Measurements from ENCODE around the gene SEPSECS.

The SEPSECS gene

GRCh38 chr4:25113915-25114904 lies 46.0 kb downstream of the SEPSECS start:
- no peaks in the 10 kb centered on the region for H3K27me3 ChIP-seq (ENCODE audit: control insufficient read depth, insufficient read depth, low read length)
- H3K4me1 ChIP-seq (ENCODE audit: control insufficient read depth, insufficient read depth, low read length): peaks cover 7% of the 10 kb centered on the region
- H3K27ac ChIP-seq (ENCODE audit: low read depth, low read length): no peak overlapping the region
- no peaks in the 10 kb centered on the region for H3K36me3 ChIP-seq (ENCODE audit: control insufficient read depth, insufficient read depth, low read length)
- H3K9ac ChIP-seq (ENCODE audit: low read length): no peak overlapping the region
- H3K4me3 ChIP-seq (ENCODE audit: low read length): no peak overlapping the region

- H3K36me3 ChIP-seq (ENCODE audit: control insufficient read depth, insufficient read depth, low read length): no peaks in the 10 kb centered on the region
- H3K4me3 ChIP-seq (ENCODE audit: low read length): no peak overlapping the region
- H3K27ac ChIP-seq (ENCODE audit: low read depth, low read length): peak overlapping the region; percentile 10
- H3K9ac ChIP-seq (ENCODE audit: low read length): no peak overlapping the region
- no peaks in the 10 kb centered on the region for H3K27me3 ChIP-seq (ENCODE audit: control insufficient read depth, insufficient read depth, low read length)
- peaks cover 7% of the 10 kb centered on the region for H3K4me1 ChIP-seq (ENCODE audit: control insufficient read depth, insufficient read depth, low read length)
Observed at GRCh38 chr4:25112995-25113380, 47.3 kb downstream of the SEPSECS start.

- H3K27me3 ChIP-seq (ENCODE audit: control insufficient read depth, insufficient read depth, low read length): no peaks in the 10 kb centered on the region
- no peak overlapping the region for H3K4me3 ChIP-seq (ENCODE audit: low read length)
- peaks cover 7% of the 10 kb centered on the region for H3K4me1 ChIP-seq (ENCODE audit: control insufficient read depth, insufficient read depth, low read length)
- H3K36me3 ChIP-seq (ENCODE audit: control insufficient read depth, insufficient read depth, low read length): no peaks in the 10 kb centered on the region
- H3K9ac ChIP-seq (ENCODE audit: low read length): no peak overlapping the region
- peak overlapping the region; percentile 10 for H3K27ac ChIP-seq (ENCODE audit: low read depth, low read length)
Observed at GRCh38 chr4:25112366-25112994, 47.8 kb downstream of the SEPSECS start.

GRCh38 chr4:25111648-25112196 lies 48.5 kb downstream of the SEPSECS start:
- no peaks in the 10 kb centered on the region for H3K36me3 ChIP-seq (ENCODE audit: control insufficient read depth, insufficient read depth, low read length)
- H3K4me3 ChIP-seq (ENCODE audit: low read length): no peak overlapping the region
- no peaks in the 10 kb centered on the region for H3K27me3 ChIP-seq (ENCODE audit: control insufficient read depth, insufficient read depth, low read length)
- H3K27ac ChIP-seq (ENCODE audit: low read depth, low read length): no peak overlapping the region
- no peak overlapping the region for H3K9ac ChIP-seq (ENCODE audit: low read length)
- H3K4me1 ChIP-seq (ENCODE audit: control insufficient read depth, insufficient read depth, low read length): peaks cover 7% of the 10 kb centered on the region

GRCh38 chr4:25110527-25111329 lies 49.5 kb downstream of the SEPSECS start:
- Histone ChIP-seq H3K4me3 (ENCODE audit: low read length) (no peak overlapping the region), H3K27ac (ENCODE audit: low read depth, low read length) (no peak overlapping the region), H3K27me3 (ENCODE audit: control insufficient read depth, insufficient read depth, low read length) (no peaks in the 10 kb centered on the region), H3K4me1 (ENCODE audit: control insufficient read depth, insufficient read depth, low read length) (peaks cover 7% of the 10 kb centered on the region), H3K9ac (ENCODE audit: low read length) (no peak overlapping the region), H3K36me3 (ENCODE audit: control insufficient read depth, insufficient read depth, low read length) (no peaks in the 10 kb centered on the region)

- no peak overlapping the region for H3K4me3 ChIP-seq (ENCODE audit: low read length)
- no peaks in the 10 kb centered on the region for H3K36me3 ChIP-seq (ENCODE audit: control insufficient read depth, insufficient read depth, low read length)
- no peaks in the 10 kb centered on the region for H3K27me3 ChIP-seq (ENCODE audit: control insufficient read depth, insufficient read depth, low read length)
- peaks cover 7% of the 10 kb centered on the region for H3K4me1 ChIP-seq (ENCODE audit: control insufficient read depth, insufficient read depth, low read length)
- no peak overlapping the region for H3K9ac ChIP-seq (ENCODE audit: low read length)
- H3K27ac ChIP-seq (ENCODE audit: low read depth, low read length): no peak overlapping the region
Observed at GRCh38 chr4:25109511-25109910, 50.7 kb downstream of the SEPSECS start.

- Histone ChIP-seq H3K36me3 (ENCODE audit: control insufficient read depth, insufficient read depth, low read length) (no peaks in the 10 kb centered on the region), H3K27me3 (ENCODE audit: control insufficient read depth, insufficient read depth, low read length) (no peaks in the 10 kb centered on the region), H3K4me3 (ENCODE audit: low read length) (no peak overlapping the region), H3K4me1 (ENCODE audit: control insufficient read depth, insufficient read depth, low read length) (peaks cover 4% of the 10 kb centered on the region), H3K27ac (ENCODE audit: low read depth, low read length) (no peak overlapping the region), H3K9ac (ENCODE audit: low read length) (no peak overlapping the region)
Observed at GRCh38 chr4:25108556-25108955, 51.7 kb downstream of the SEPSECS start.

- no peaks in the 10 kb centered on the region for H3K36me3 ChIP-seq (ENCODE audit: control insufficient read depth, insufficient read depth, low read length)
- no peak overlapping the region for H3K27ac ChIP-seq (ENCODE audit: low read depth, low read length)
Observed at GRCh38 chr4:25107827-25108516, 52.3 kb downstream of the SEPSECS start.

GRCh38 chr4:25106363-25107151 lies 53.7 kb downstream of the SEPSECS start:
- no peak overlapping the region for H3K4me3 ChIP-seq (ENCODE audit: low read length)
- peaks cover 7% of the 10 kb centered on the region for H3K4me1 ChIP-seq (ENCODE audit: control insufficient read depth, insufficient read depth, low read length)
- H3K27ac ChIP-seq (ENCODE audit: low read depth, low read length): no peak overlapping the region
- no peaks in the 10 kb centered on the region for H3K27me3 ChIP-seq (ENCODE audit: control insufficient read depth, insufficient read depth, low read length)
- no peaks in the 10 kb centered on the region for H3K36me3 ChIP-seq (ENCODE audit: control insufficient read depth, insufficient read depth, low read length)
- H3K9ac ChIP-seq (ENCODE audit: low read length): no peak overlapping the region

More at GRCh38 chr4:25107827-25108516, 52.3 kb downstream of the SEPSECS start:
- peaks cover 9% of the 10 kb centered on the region for H3K4me1 ChIP-seq (ENCODE audit: control insufficient read depth, insufficient read depth, low read length)
- H3K27me3 ChIP-seq (ENCODE audit: control insufficient read depth, insufficient read depth, low read length): no peaks in the 10 kb centered on the region
- H3K4me3 ChIP-seq (ENCODE audit: low read length): no peak overlapping the region
- no peak overlapping the region for H3K9ac ChIP-seq (ENCODE audit: low read length)

- Histone ChIP-seq H3K27me3 (ENCODE audit: control insufficient read depth, insufficient read depth, low read length) (no peaks in the 10 kb centered on the region), H3K36me3 (ENCODE audit: control insufficient read depth, insufficient read depth, low read length) (no peaks in the 10 kb centered on the region), H3K4me1 (ENCODE audit: control insufficient read depth, insufficient read depth, low read length) (peaks cover 7% of the 10 kb centered on the region), H3K4me3 (ENCODE audit: low read length) (no peak overlapping the region), H3K9ac (ENCODE audit: low read length) (no peak overlapping the region), H3K27ac (ENCODE audit: low read depth, low read length) (no peak overlapping the region)
Observed at GRCh38 chr4:25104591-25104990, 55.7 kb downstream of the SEPSECS start.

GRCh38 chr4:25103418-25103817 lies 56.8 kb downstream of the SEPSECS start:
- H3K27me3 ChIP-seq (ENCODE audit: control insufficient read depth, insufficient read depth, low read length): no peaks in the 10 kb centered on the region
- H3K4me1 ChIP-seq (ENCODE audit: control insufficient read depth, insufficient read depth, low read length): peaks cover 7% of the 10 kb centered on the region
- no peaks in the 10 kb centered on the region for H3K36me3 ChIP-seq (ENCODE audit: control insufficient read depth, insufficient read depth, low read length)
- peak overlapping the region; percentile 65 for H3K27ac ChIP-seq (ENCODE audit: low read depth, low read length)
- H3K4me3 ChIP-seq (ENCODE audit: low read length): no peak overlapping the region
- no peak overlapping the region for H3K9ac ChIP-seq (ENCODE audit: low read length)
